Nucleus accumbens (tissue), 56 donors: Measurements from ENCODE around the gene NR2C2.

Experiments used
- DNase-seq, 56 donors: peaks; one replicate each; lab custom pipeline; 2025; lab: John Stamatoyannopoulos, UW

Gene NR2C2

DNA sequence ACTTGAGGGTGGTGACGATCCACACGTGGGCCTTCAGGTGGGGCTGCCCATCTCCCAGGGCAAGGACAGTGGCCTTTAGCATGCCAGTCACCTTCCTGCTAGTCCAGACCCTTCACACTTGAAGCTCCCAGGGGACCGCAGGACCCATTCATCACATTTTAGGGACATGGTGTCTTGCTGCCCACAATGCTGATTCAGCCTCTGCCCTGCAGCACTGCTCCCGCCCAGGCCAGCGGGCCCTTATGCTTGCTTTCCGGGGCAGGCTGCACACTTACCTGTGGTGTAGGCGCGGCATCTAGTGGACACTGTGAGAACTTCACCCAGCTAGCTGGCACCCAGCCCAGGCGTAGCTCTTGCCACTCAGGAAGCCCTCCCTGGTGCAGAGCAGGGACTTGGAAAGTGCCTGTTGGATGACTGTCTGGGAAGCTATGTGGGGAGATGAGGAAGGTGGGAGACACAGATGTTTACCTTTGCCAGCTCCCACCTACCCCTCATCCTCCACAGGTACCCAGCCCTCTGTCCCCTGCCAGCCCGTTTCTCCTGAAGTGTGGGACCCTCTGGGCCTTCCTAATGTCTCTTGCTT lies 26.3 kb upstream of the NR2C2 start:
- peak in 54 of 56 donors; percentile 15 to 90 (median 64) for DNase-seq

GRCh38 chr3:14921811-14922705 lies 25.3 kb upstream of the NR2C2 start:
- no peak for DNase-seq

- no peak for DNase-seq
Observed at GRCh38 chr3:14922863-14923262, 24.5 kb upstream of the NR2C2 start.

GRCh38 chr3:14923476-14923875 lies 23.9 kb upstream of the NR2C2 start:
- DNase-seq = no peak

DNA sequence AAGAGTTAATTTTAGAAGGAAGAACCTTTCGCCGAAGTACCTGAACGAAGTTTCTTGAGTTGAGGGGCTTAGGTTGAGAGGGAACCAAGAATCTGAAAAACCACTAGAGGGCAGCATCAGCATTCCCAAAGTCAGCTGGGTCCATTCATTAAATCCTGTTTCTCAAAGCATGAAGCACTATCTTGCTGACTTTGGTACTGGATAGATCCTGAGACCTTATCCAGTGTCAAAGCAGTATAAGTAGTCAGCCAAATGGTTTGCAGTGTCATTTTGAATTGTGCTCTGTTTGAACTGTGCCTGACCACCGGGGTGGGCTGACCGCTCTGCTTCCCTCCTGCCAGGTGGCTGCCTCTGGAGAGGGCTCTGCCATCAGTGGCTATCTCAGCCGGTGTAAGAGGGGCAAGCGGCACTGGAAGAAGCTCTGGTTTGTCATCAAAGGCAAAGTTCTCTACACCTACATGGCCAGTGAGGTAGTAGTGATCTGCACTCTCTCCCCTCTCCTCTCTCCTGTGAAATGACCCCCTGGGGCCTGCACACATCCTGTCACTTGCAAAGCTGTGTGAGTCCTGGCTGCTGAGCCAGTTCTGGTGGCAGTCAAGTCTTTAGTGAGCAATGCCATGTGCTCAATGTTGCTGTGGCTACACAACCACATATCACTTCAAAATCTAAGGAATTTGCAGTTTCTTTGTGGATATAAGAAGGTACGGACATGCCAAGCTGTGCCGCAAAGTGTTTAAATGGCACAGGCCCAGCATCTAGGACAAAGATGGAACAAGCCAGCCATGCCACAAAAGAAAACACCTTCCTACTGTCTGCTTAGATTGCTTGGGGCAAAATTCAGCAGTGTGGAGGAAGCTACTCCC lies 21.4 kb upstream of the NR2C2 start:
- peak in 12 of 56 donors; percentile 1 to 42 (median 12) for DNase-seq

DNA sequence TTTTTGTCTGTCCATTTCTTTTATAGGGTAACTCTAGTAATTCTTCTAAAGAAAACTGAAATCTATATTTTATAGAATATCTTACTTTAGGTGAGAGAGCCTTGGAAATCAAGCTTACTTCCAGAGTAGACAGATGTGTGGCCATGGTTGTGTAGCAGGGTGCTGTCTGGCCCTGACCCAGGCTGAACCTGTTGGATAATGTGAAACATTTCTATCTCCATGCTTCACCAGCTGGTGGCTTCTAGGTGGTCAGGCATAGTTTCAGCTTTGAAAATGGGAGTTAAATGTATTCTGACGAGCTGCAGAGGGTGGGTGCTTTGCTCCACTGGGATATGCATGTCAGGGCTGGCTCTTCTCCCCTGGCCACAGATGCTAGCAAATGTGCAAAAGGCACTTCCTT lies 20.8 kb upstream of the NR2C2 start:
- DNase-seq = no peak

- no peak for DNase-seq
Observed at GRCh38 chr3:14927308-14927707, 20.1 kb upstream of the NR2C2 start.

DNA sequence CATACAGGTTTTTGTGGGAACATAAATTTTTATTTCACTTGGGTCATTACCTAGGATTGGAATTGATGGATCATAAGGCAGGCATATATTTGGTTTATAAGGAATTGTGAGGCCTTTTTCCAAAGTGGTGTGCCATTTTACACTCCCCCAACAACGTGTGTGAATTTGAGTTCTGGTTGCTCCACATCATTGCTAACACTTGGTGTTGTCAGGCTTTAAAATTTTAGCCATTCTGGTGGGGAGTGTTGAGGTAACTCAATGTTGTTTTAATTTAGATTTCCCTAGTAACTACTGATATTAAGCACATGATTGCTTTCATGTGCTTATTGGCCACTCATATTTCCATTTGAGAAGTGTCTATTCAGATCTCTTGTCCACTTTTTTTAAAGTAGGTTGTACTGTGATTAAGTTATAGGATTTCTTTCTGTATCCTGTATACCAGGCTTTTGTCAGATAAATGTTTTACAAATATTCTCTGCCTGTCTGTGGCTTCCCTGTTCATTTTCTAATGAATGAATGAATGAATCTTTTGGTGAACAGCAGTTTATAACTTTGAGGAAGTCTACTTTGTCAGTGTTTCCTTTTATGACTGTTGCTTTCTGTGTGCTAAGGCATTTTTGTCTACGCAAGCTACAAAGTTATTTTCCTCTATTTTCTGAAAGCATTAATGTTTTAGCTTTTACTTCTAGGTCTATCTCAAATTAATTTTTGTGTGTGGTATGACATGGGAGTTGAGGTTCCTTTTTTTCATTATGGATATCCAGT lies 17.9 kb upstream of the NR2C2 start:
- no peak for DNase-seq

DNA sequence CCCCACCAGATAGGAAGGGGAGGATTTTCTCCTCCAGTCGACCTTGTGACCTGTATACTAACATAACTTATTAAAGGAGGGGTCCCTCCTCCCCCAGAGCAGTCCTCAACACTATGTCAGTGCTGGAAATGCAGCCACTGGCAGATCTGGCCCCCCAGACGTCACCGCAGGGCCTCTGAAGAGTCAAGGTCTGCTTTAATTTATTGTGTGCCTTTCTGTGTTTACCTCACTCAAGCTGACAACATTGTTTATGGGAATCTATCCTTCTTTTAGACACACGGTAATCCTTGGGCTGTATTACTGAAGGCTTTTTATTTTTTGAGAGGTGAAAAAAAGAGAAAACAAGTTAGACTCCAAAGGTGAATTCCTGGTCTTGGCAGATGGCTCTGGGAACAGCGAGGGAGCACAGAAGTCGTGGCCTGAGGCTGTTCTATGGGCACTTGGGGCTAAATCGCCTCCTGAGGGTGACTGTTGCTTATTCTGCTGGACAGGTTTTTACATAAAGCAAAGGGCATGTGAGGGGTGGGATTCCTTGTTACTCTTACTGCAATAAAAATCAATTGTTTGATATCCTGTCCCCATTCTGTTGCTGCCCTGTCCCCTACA lies 13.5 kb upstream of the NR2C2 start:
- DNase-seq = no peak

DNA sequence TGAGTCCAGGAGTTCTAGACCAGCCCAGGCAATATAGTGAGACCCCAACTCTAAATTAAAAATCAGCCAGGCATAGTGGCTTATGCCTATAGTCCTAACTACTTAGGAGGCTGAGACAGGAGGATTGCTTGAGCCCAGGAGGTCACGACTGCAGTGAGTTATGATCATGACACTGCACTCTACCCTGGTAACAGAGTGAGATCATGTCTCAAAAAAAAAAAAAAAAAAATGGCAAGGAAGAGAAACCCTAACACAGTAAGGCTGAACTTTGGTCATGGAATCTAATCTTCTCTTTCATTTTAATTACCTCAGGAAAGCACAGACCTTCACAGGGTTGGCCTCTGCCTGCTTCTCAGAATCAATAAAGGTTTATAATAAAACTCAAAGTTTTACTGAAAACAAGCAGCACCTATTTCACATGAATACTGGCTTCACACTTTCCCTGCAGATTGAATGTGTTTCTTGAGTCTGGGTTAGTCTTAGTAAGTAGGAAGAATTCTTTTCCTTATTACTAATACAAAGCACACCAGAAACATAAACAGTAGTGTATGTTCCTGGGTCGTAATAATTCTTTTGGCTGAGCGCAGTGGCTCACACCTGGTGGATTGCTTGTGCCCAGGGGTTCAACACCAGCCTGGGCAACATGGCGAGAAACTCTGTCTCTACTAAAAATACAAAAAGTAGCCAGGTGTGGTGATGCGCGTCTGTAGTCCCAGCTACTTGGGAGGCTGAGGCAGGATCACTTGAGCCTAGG lies 11.6 kb upstream of the NR2C2 start:
- no peak for DNase-seq

- no peak for DNase-seq
Observed at GRCh38 chr3:14938954-14939353, 8.4 kb upstream of the NR2C2 start.

DNA sequence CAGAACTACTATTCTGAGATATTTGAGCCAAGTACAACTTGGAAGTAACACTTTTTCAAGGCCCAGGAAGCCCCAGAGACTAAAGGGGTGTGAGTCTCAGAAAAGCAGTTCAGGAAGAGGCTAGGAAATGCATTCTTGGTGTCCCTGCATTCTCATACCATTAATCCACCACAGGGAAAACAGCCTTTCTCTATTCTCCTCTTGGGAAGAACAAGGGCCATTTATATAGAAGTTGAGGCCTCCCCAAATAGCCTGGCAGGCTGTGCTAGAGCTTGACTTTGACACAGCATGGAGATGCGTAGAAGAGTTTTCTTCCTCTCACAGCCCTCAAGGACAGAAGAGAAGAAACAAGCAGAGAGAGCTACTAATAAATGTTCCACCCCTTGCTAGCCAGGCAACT lies 5.5 kb upstream of the NR2C2 start:
- DNase-seq = no peak

GRCh38 chr3:14943042-14943441 lies 4.3 kb upstream of the NR2C2 start:
- no peak for DNase-seq

GRCh38 chr3:14946236-14946635 lies 1.1 kb upstream of the NR2C2 start:
- DNase-seq = no peak

GRCh38 chr3:14946739-14947099 lies 664 bp upstream of the NR2C2 start:
- DNase-seq = no peak

DNA sequence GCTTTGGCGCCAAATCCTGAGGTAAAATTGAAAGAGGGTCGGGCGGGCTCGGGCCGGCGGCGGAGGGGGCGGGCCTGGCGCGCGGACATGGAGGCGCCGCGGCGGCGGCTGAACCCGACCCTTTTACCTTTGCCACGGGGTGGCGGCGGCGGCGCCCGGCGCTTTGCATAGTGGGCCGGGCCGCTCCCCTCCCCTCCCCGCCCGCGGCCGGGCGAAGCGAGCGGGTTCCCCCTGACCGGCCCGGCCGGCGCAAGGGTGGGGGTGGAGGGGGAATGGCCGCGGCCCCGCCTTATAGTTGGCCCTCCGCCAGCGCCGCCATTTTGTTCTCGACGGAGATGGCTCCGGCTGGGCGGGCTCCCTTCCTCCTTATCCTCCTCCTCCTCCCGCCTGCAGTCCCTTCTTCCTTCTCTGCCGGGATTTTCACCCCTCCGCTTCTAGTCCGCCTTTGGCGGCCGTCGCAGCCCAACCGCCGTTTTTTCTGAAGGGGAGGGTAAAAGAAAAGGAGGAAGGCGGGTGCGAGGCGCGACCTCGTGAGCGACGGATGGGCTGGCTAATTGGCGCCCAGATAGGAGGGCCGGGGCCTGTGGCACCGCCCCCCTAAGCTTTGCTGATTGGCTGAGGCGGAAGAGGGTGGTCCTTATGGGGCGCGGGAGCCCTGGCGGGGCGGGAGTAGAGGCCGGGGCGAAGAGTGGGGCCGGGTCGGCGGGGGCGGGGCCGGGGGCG lies 664 bp downstream of the NR2C2 start:
- peak; percentile 87 to 99 (median 98) for DNase-seq

- DNase-seq = peak in 1 of 56 donors; percentile 36
Observed at GRCh38 chr3:14948609-14949038, 1.2 kb downstream of the NR2C2 start.

- no peak for DNase-seq
Observed at GRCh38 chr3:14949126-14949525, 1.7 kb downstream of the NR2C2 start.

DNA sequence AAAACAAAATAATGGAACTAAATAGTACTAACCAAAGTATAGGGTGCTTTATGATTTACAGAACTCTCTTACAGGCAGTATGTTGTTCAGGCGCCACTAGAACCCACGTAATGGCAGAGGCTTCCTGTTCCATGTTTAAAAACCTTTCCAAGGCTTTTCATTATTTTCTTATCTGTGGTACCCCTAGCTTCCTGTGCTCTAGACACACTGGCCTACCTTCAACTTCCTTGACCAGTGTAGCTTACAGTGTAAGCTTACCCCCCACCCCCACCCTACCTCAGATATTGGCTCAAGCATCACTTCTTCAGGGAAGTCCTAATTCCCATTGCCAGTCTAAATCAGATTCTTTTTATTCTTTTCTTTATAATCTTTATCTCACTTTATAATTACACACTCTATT lies 2.9 kb downstream of the NR2C2 start:
- DNase-seq = no peak
